HG02981 (cell line): ENCODE results near the gene NKAIN2.

Experiments
- ATAC-seq: cut with Tn5 transposase; IDR thresholded peaks from one replicate; pipeline ENCODE4 v1.9.1; 2021; ENCODE audit warnings: mild to moderate bottlenecking, moderate library complexity; ENCODE audit not compliant: unreplicated experiment

The NKAIN2 gene

GRCh38 chr6:124793398-124793797 lies 989.7 kb downstream of the NKAIN2 start:
- no peak for ATAC-seq

- ATAC-seq: no peak
Measured at GRCh38 chr6:124795643-124796463, 992.2 kb downstream of the NKAIN2 start.

- ATAC-seq: no peak
Measured at GRCh38 chr6:124796464-124796970, 992.9 kb downstream of the NKAIN2 start.

GRCh38 chr6:124797224-124797623 lies 993.6 kb downstream of the NKAIN2 start:
- no peak for ATAC-seq

- ATAC-seq: no peak
Measured at GRCh38 chr6:124798942-124799496, 995.4 kb downstream of the NKAIN2 start.

DNA sequence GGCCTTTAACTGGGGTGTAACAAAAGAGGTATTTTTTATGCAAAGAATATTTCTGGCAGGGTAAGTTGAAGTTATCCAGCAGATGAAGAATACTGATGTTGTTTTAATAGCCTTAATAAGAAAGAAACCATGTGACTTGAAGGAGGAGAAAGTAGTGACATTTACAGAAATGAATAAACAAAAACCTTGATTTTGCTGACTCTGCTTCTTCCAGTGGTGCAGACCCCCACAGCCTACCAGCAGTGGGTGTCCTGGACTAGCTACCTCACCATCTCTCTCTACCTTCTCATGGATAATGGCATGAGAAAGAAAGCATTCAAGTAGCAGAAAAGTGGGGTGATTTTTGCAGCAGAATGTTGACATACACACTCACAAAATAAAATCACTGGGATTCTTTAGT lies 996.0 kb downstream of the NKAIN2 start:
- no peak for ATAC-seq

GRCh38 chr6:124800222-124800621 lies 996.6 kb downstream of the NKAIN2 start:
- no peak for ATAC-seq

- ATAC-seq: no peak
Measured at GRCh38 chr6:124812067-124812466, 1008.4 kb downstream of the NKAIN2 start.

DNA sequence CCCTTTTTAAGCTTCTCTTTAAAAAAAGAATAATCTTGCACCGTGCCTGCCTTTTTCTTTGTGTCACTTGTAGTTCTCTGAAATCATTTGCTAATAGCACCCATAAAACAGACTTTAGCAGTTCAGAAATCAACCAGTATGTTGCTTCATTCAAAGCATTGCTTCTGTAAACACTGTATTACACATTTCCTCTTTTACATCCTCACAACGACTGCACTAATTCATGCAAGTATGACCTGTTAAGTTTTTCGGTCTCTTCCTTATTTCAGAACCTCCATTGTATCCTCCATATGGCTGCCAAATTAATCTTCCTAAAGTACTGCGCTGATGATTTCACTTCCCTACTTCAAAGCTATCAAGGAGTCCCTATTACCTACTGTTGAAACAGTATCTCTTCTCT lies 1015.7 kb downstream of the NKAIN2 start:
- ATAC-seq: no peak

- no peak for ATAC-seq
Measured at GRCh38 chr6:124822204-124822613, 1018.5 kb downstream of the NKAIN2 start.

GRCh38 chr6:124822721-124823120 lies 1019.1 kb downstream of the NKAIN2 start:
- ATAC-seq: no peak

- no peak for ATAC-seq
Measured at GRCh38 chr6:124823240-124824111, 1019.8 kb downstream of the NKAIN2 start.

DNA sequence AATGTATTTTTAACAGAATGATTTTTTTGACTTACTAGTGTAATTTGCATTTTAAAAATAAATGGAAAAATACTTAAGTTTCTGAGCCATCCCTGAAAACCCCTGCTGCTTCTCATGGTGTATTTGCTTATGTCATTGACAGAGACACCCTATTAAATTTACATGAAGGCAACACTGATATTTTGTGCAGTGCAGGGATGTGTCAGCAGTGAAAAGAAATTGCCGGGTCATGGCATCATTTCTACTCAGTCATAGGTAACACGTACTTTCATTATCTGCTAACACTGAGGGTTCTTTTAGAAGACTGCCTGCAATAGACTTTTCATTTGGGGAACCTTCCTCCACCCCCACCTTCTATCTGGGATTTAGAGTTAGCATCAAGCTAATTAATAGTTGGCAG lies 1021.9 kb downstream of the NKAIN2 start:
- ATAC-seq: no peak

DNA sequence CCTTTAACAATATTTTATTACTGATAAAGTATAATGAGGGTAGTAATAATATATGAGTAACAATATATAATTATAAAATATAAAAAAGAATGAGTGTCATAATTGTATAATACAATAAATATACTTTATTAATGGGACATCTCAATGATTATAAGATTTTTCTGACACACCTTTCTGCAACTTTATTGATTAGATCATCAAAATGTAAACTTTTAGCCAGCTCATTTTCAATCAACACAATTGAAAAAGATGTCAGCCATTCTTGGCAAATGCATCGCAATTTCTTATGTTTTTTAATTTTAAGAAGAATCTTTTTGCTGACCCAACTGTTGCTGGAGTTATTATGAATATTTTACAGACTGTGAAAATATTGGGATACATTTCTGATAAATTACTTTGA lies 1026.2 kb downstream of the NKAIN2 start:
- ATAC-seq: no peak

GRCh38 chr6:124830506-124830905 lies 1026.8 kb downstream of the NKAIN2 start:
- no peak for ATAC-seq

DNA sequence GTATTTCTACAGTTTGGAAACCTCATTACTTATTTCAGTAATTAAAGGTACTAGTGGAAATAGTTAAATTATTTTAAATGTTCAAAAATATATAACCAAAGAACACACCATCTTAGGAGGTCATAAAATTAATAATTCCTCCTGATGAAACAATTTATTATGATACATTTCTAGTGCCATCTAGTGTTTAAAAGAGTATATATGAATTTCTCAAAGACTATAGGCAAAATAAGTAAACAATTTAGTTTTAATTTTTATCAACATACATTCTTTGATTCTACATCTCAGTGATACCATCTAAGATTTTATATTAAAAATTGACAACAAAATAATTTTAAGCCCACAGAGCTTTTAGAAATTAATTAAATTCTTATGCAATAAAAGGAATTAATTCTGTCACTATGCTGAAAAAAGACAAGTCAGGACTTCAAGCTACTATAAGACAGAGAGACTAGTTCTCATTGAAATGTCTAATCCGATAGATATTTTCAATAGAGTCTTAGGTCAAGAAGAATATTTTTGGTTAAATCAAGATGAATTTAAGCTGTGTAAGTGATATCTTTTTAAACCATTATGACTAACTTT lies 1050.8 kb downstream of the NKAIN2 start:
- ATAC-seq: no peak

GRCh38 chr6:124857746-124858145 lies 1054.1 kb downstream of the NKAIN2 start:
- ATAC-seq: no peak

DNA sequence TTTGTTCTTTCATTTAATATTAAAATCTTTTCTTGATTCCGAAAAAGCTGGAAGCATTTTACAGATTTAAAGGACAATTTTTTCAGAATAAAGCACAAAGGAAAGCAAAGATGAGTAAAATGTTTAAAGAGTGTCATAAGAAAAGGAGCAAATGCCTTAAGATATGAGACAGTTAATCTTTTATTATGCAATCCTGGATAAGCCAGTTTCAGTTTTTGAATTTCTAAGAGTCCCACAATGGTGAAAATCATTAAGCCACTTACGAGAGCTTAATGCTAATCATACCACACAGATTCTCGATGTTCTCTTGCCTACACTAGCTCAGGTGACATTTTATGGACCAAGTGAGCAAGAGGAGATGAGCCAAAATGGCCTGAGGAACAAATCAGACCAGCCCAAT lies 1054.9 kb downstream of the NKAIN2 start:
- ATAC-seq: no peak

GRCh38 chr6:124859366-124859765 lies 1055.7 kb downstream of the NKAIN2 start:
- ATAC-seq: no peak

- ATAC-seq: no peak
Measured at GRCh38 chr6:124866040-124866439, 1062.4 kb downstream of the NKAIN2 start.

DNA sequence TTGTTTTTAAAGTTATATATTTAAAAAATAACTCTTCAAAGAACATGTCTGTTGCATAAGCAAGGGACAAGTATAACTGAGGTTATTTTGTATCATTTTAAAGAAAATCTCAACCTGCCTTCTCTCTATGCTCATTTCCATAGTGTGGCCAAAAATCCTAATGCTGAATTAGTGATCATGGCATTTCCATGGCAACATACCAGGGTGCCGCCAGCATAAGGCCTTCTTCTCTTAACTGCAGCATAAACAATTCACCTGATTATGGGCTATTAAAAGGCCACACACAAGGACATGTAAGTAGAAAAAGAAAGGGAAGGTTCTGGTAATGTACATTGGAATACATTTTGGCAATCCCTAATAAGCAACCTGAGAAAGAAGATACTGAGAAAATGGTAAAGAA lies 1063.5 kb downstream of the NKAIN2 start:
- no peak for ATAC-seq
